Suprapubic skin (tissue), 4 donors: Measurements from ENCODE around the gene JPT1. TPM values are rescaled to one million over a fixed set of nuclear protein-coding genes. Genes with fewer than 3 reads are reported as not detected.

ENCODE experiments used
- DNase-seq, 2 donors: peaks; one replicate each; pipeline ENCODE4 v3.0.0-alpha.2; 2019; ENCODE audit warnings: low spot score in 2 of 2
- H3K27ac ChIP-seq: fragments of 200-600 bp; sonication (generic); one replicate; pipeline ENCODE4 v1.5.1; 2019
- H3K27me3 ChIP-seq: fragments of 200-600 bp; sonication (generic); one replicate; pipeline ENCODE4 v1.5.1; 2019
- H3K36me3 ChIP-seq: fragments of 200-600 bp; sonication (generic); one replicate; pipeline ENCODE4 v1.5.1; 2019
- H3K4me1 ChIP-seq: fragments of 200-600 bp; sonication (generic); one replicate; pipeline ENCODE4 v1.5.1; 2019
- H3K4me3 ChIP-seq: fragments of 200-600 bp; sonication (generic); one replicate; pipeline ENCODE4 v1.5.1; 2019; ENCODE audit warnings: mild to moderate bottlenecking
- H3K9me3 ChIP-seq: fragments of 200-600 bp; sonication (generic); one replicate; pipeline ENCODE4 v1.5.1; 2019
- CTCF ChIP-seq, 2 donors: fragments of 200-600 bp in 1 of 2; fragments of 450-650 bp in 1 of 2; sonication (generic) in 1 of 2; IDR thresholded peaks; one replicate each; pipeline ENCODE4 v1.5.1; 2016 to 2019; ENCODE audit warnings: antibody characterized with exemption in 2 of 2, mild to moderate bottlenecking in 1 of 2, moderate library complexity in 1 of 2
- EP300 ChIP-seq: sonication (generic); formaldehyde crosslinking; IDR thresholded peaks from one replicate; pipeline ENCODE4 v1.6.1; 2017; ENCODE audit warnings: antibody characterized with exemption
- POLR2A ChIP-seq, 2 donors: fragments of 450-650 bp; IDR thresholded peaks; one replicate each; pipeline ENCODE4 v1.6.1; 2017; ENCODE audit warnings: antibody characterized with exemption in 2 of 2, mild to moderate bottlenecking in 2 of 2, moderate library complexity in 2 of 2
- POLR2AphosphoS5 ChIP-seq, 3 donors: sonication (generic); formaldehyde crosslinking; IDR thresholded peaks; one replicate each; pipeline ENCODE4 v1.6.1; 2017; ENCODE audit warnings: antibody characterized with exemption in 3 of 3
- WGBS: methylation state at CpG from one replicate; pipeline ENCODE4 v1.1.5; 2018; 5-methylcytosine and 5-hydroxymethylcytosine counted together
- total RNA-seq, 4 donors: library from RNA; depleted of rRNA; stranded (reverse); fragments of >200 nt; gene quantifications; one replicate each; pipeline ENCODE4 v1.1.0, GENCODE V29; 2016

Gene JPT1
- total RNA-seq, 4 donors from 2014 or later = 37.9 to 55.9 (median 50.4) TPM

- under 1% methylated on average over 27 of the region's 34 CpGs for WGBS
Observed at GRCh38 chr17:75181608-75182318, 27.5 kb upstream of the JPT1 start.

GRCh38 chr17:75181110-75181509, 26.8 kb upstream of the JPT1 start:
- WGBS = 6% methylated on average over 8 of the region's 8 CpGs
- no peak for DNase-seq
- Histone ChIP-seq H3K4me3 (peak overlapping the region; percentile 83), H3K9me3 (no peaks in the 10 kb centered on the region), H3K36me3 (peaks cover 34% of the 10 kb centered on the region), H3K27ac (no peak overlapping the region), H3K27me3 (no peaks in the 10 kb centered on the region), H3K4me1 (peaks cover 37% of the 10 kb centered on the region)
- TF ChIP-seq EP300 = no peak

More at GRCh38 chr17:75181608-75182318, 27.5 kb upstream of the JPT1 start:
- no peaks in the 10 kb centered on the region for H3K9me3 ChIP-seq
- no peaks in the 10 kb centered on the region for H3K27me3 ChIP-seq
- peak overlapping the region; percentile 100 for H3K27ac ChIP-seq
- H3K4me3 ChIP-seq = peak overlapping the region; percentile 83
- no peak for TF ChIP-seq POLR2AphosphoS5 (IDR thresholded peaks at IDR 0.05)
- TF ChIP-seq EP300 = no peak
- no peak for TF ChIP-seq CTCF (IDR thresholded peaks at IDR 0.05)
- no peak for TF ChIP-seq POLR2A (IDR thresholded peaks at IDR 0.05)
- peaks cover 37% of the 10 kb centered on the region for H3K4me1 ChIP-seq
- DNase-seq = no peak
- H3K36me3 ChIP-seq = peaks cover 28% of the 10 kb centered on the region

GRCh38 chr17:75178453-75178852, 24.1 kb upstream of the JPT1 start:
- peaks cover 61% of the 10 kb centered on the region for H3K36me3 ChIP-seq
- H3K4me3 ChIP-seq = no peak overlapping the region
- H3K27me3 ChIP-seq = no peaks in the 10 kb centered on the region
- H3K4me1 ChIP-seq = peaks cover 35% of the 10 kb centered on the region
- no peaks in the 10 kb centered on the region for H3K9me3 ChIP-seq
- 91% methylated on average over 6 of the region's 6 CpGs for WGBS
- no peak overlapping the region for H3K27ac ChIP-seq
- TF ChIP-seq POLR2A (IDR thresholded peaks at IDR 0.05) (no peak), EP300 (no peak), CTCF (IDR thresholded peaks at IDR 0.05) (no peak), POLR2AphosphoS5 (IDR thresholded peaks at IDR 0.05) (no peak)
- DNase-seq = no peak

GRCh38 chr17:75176625-75177024, 22.3 kb upstream of the JPT1 start:
- H3K9me3 ChIP-seq = no peaks in the 10 kb centered on the region
- no peaks in the 10 kb centered on the region for H3K27me3 ChIP-seq
- H3K36me3 ChIP-seq = peaks cover 75% of the 10 kb centered on the region
- H3K27ac ChIP-seq = no peak overlapping the region
- no peak for TF ChIP-seq CTCF (IDR thresholded peaks at IDR 0.05)
- TF ChIP-seq EP300 = no peak
- TF ChIP-seq POLR2AphosphoS5 (IDR thresholded peaks at IDR 0.05) = no peak
- no peak for TF ChIP-seq POLR2A (IDR thresholded peaks at IDR 0.05)
- WGBS = 92% methylated on average over 5 of the region's 5 CpGs
- no peak overlapping the region for H3K4me3 ChIP-seq
- DNase-seq = no peak
- peaks cover 35% of the 10 kb centered on the region for H3K4me1 ChIP-seq

GRCh38 chr17:75174996-75175395, 20.7 kb upstream of the JPT1 start:
- Histone ChIP-seq H3K36me3 (peaks cover 81% of the 10 kb centered on the region), H3K27ac (no peak overlapping the region), H3K9me3 (no peaks in the 10 kb centered on the region), H3K4me1 (peaks cover 31% of the 10 kb centered on the region), H3K4me3 (no peak overlapping the region), H3K27me3 (no peaks in the 10 kb centered on the region)
- DNase-seq = no peak
- 92% methylated on average over 11 of the region's 11 CpGs for WGBS
- TF ChIP-seq POLR2A (IDR thresholded peaks at IDR 0.05) (no peak), POLR2AphosphoS5 (IDR thresholded peaks at IDR 0.05) (no peak), CTCF (IDR thresholded peaks at IDR 0.05) (no peak), EP300 (no peak)
